Adrenal gland (tissue), 5 donors: ENCODE data around the gene SHROOM2.

Experiments
- POLR2A ChIP-seq, 2 donors: fragments of 450-650 bp; IDR thresholded peaks; one replicate each; pipeline ENCODE4 v1.6.1; 2017; ENCODE audit warnings: antibody characterized with exemption in 2 of 2, mild to moderate bottlenecking in 2 of 2, moderate library complexity in 1 of 2
- TF ChIP-seq, protein P1 (sequence below), 6 experiments: fragments of 450-650 bp in 4 of 6; fragments of 200-600 bp in 2 of 6; sonication (generic) in 1 of 6; IDR thresholded peaks; 1 replicate in 5 of 6; 2 replicates in 1 of 6; pipeline versions ENCODE4 v1.5.1 to v1.8.0; 2016 to 2021; ENCODE audit warnings: antibody characterized with exemption in 6 of 6, mild to moderate bottlenecking in 2 of 6, moderate library complexity in 1 of 6
- donor health status: DM: no; HTN: no; CAD: no.

DNA sequence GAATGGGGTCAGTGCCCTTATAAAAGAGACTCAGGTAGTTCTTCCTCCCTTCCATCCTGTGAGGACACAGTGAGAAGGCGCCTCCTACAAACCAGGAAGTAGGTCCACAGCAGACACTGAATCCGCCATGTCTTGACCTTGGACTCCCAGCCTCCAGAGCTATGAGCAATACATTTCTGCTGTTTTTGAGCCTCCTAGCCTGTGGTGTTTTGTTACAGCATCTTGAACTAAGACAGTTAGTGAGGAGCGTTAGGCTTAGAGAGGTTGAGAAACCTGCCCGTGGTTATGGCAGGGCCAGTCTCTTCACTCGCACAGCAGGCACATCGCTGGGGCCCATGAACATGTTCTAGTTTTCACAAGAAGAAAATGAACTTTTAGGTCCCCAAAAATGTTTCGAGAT lies 19.7 kb downstream of the SHROOM2 start:
- TF ChIP-seq, protein P1, sequence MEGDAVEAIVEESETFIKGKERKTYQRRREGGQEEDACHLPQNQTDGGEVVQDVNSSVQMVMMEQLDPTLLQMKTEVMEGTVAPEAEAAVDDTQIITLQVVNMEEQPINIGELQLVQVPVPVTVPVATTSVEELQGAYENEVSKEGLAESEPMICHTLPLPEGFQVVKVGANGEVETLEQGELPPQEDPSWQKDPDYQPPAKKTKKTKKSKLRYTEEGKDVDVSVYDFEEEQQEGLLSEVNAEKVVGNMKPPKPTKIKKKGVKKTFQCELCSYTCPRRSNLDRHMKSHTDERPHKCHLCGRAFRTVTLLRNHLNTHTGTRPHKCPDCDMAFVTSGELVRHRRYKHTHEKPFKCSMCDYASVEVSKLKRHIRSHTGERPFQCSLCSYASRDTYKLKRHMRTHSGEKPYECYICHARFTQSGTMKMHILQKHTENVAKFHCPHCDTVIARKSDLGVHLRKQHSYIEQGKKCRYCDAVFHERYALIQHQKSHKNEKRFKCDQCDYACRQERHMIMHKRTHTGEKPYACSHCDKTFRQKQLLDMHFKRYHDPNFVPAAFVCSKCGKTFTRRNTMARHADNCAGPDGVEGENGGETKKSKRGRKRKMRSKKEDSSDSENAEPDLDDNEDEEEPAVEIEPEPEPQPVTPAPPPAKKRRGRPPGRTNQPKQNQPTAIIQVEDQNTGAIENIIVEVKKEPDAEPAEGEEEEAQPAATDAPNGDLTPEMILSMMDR (IDR thresholded peaks at IDR 0.05): no peak
- TF ChIP-seq POLR2A (IDR thresholded peaks at IDR 0.05): no peak
